ENCODE measurements around the gene CA4. TPM values are rescaled to one million over a fixed set of nuclear protein-coding genes. Genes with fewer than 3 reads are reported as not detected.
"Not testable (repeated sequence)": the region's sequence is repeated elsewhere in the genome, so short reads cannot be mapped to it uniquely, and the experiment has no call there.

Gene CA4
- total and polyA plus RNA-seq, 4 donors = 0.14 to 0.67 (median 0.44) TPM

DNA sequence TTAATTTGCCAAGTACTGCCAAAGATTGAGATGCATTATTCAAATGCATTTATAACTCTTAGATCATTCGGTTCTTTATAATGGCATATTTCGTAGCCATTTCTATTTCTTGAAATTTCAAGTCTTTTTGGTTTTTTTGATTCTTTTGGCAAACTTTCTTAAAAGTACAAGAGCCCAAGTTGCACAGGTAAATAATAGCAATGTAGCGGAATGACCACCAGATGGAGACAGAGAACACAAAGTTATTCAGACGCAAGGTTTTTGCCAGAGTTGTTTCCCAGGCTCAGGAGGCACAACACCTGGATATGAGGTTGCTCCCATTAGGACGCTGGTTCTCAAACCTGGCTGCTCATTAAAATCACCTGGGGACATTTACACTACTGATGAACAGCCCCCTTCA is 38.1 kb upstream of the CA4 start:
- not testable (repeated sequence) for H3K36me3 ChIP-seq (ENCODE audit: control insufficient read depth in 4 of 4, insufficient read depth in 3 of 4, low read depth in 1 of 4, low read length in 3 of 4); H3K4me1 ChIP-seq (ENCODE audit: control insufficient read depth in 4 of 4, insufficient read depth in 4 of 4, low read length in 3 of 4); H3K27ac ChIP-seq (ENCODE audit: low read depth in 1 of 2, low read length in 2 of 2); DNase-seq (ENCODE audit: low spot score); H3K9ac ChIP-seq (ENCODE audit: low read depth in 1 of 2, low read length in 2 of 2); H3K4me3 ChIP-seq (ENCODE audit: low read depth in 1 of 3, low read length in 3 of 3); H3K9me3 ChIP-seq (ENCODE audit: control insufficient read depth in 4 of 4, low read length in 3 of 4); H3K27me3 ChIP-seq (ENCODE audit: control insufficient read depth in 4 of 4, insufficient read depth in 4 of 4, low read length in 3 of 4)
- TF ChIP-seq, protein P1, sequence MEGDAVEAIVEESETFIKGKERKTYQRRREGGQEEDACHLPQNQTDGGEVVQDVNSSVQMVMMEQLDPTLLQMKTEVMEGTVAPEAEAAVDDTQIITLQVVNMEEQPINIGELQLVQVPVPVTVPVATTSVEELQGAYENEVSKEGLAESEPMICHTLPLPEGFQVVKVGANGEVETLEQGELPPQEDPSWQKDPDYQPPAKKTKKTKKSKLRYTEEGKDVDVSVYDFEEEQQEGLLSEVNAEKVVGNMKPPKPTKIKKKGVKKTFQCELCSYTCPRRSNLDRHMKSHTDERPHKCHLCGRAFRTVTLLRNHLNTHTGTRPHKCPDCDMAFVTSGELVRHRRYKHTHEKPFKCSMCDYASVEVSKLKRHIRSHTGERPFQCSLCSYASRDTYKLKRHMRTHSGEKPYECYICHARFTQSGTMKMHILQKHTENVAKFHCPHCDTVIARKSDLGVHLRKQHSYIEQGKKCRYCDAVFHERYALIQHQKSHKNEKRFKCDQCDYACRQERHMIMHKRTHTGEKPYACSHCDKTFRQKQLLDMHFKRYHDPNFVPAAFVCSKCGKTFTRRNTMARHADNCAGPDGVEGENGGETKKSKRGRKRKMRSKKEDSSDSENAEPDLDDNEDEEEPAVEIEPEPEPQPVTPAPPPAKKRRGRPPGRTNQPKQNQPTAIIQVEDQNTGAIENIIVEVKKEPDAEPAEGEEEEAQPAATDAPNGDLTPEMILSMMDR (IDR thresholded peaks at IDR 0.05; ENCODE audit: low read depth, low read length, missing input control) = peak; percentile 2
- WGBS = 0% methylated on average over 3 of the region's 5 CpGs

DNA sequence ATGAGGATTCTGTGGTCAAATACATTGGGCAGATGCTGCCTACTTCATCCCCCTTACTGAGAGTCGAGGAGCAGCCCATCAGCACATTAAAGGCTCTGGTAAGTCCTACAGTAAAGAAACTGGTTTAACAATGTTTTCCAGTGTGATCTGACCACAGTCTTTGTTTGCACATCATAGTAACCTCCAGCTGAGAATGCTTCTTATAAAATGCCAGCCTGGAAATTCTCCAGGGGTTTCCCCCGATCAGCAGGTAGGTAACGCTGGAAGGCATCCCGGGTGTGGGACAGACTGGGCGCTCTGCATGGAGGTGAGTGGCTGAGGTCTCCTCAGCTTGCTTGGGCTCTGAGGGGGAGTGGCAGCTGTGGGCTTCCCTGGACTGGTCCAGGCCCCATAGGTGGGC is 34.4 kb upstream of the CA4 start:
- H3K36me3 ChIP-seq (ENCODE audit: control insufficient read depth in 4 of 4, insufficient read depth in 3 of 4, low read depth in 1 of 4, low read length in 3 of 4); H3K27me3 ChIP-seq (ENCODE audit: control insufficient read depth in 4 of 4, insufficient read depth in 4 of 4, low read length in 3 of 4); H3K9ac ChIP-seq (ENCODE audit: low read depth in 1 of 2, low read length in 2 of 2); H3K27ac ChIP-seq (ENCODE audit: low read depth in 1 of 2, low read length in 2 of 2); H3K4me1 ChIP-seq (ENCODE audit: control insufficient read depth in 4 of 4, insufficient read depth in 4 of 4, low read length in 3 of 4); DNase-seq (ENCODE audit: low spot score); H3K9me3 ChIP-seq (ENCODE audit: control insufficient read depth in 4 of 4, low read length in 3 of 4); H3K4me3 ChIP-seq (ENCODE audit: low read depth in 1 of 3, low read length in 3 of 3): not testable (repeated sequence)
- WGBS = no CpG with 5 or more reads among the region's 5 CpGs

DNA sequence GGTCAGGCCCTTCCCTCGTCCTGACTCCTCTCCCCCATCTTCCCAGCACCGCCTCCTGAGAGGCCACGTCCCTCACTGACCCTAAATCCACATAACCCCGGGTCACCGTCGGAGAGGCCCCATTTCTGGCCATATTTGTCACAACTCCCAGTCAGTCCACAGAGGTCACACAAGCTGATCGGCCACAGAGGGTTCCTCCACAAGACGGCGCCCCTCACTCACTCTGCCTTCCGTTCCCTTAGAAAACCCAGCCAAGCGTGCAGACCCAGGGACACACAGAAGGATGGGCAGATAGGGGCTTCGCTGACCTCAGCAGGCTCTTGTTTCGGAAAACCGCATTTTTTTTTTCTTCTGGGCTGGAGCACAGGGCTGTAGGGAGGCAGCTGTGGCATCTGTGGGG is 33.6 kb upstream of the CA4 start:
- not testable (repeated sequence) for H3K9ac ChIP-seq (ENCODE audit: low read depth in 1 of 2, low read length in 2 of 2); DNase-seq (ENCODE audit: low spot score); H3K4me1 ChIP-seq (ENCODE audit: control insufficient read depth in 4 of 4, insufficient read depth in 4 of 4, low read length in 3 of 4); H3K27ac ChIP-seq (ENCODE audit: low read depth in 1 of 2, low read length in 2 of 2); H3K36me3 ChIP-seq (ENCODE audit: control insufficient read depth in 4 of 4, insufficient read depth in 3 of 4, low read depth in 1 of 4, low read length in 3 of 4); H3K4me3 ChIP-seq (ENCODE audit: low read depth in 1 of 3, low read length in 3 of 3); H3K27me3 ChIP-seq (ENCODE audit: control insufficient read depth in 4 of 4, insufficient read depth in 4 of 4, low read length in 3 of 4); H3K9me3 ChIP-seq (ENCODE audit: control insufficient read depth in 4 of 4, low read length in 3 of 4)
- no CpG with 5 or more reads among the region's 14 CpGs for WGBS

DNA sequence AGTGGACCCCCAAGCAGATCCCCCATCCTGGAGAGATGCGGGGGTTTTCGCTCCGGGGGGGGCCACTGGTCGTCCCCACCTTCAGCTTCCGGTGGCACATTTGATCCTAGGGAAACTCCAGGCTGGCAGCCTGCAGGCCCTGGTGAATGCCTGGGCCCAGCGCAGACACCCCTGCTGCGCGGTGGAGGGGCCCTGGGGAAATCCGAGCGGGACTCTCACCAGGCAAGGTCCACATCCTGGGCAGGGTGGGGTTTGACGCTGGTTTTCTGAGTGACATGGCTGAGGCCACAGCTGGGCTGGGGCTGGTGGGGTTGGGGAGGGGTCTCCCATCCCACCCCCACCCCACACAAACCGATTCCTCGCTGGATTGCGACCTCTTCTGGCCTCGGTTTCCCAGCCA is 30.6 kb upstream of the CA4 start:
- DNase-seq (ENCODE audit: low spot score); H3K36me3 ChIP-seq (ENCODE audit: control insufficient read depth in 4 of 4, insufficient read depth in 3 of 4, low read depth in 1 of 4, low read length in 3 of 4); H3K4me1 ChIP-seq (ENCODE audit: control insufficient read depth in 4 of 4, insufficient read depth in 4 of 4, low read length in 3 of 4); H3K4me3 ChIP-seq (ENCODE audit: low read depth in 1 of 3, low read length in 3 of 3); H3K9ac ChIP-seq (ENCODE audit: low read depth in 1 of 2, low read length in 2 of 2); H3K9me3 ChIP-seq (ENCODE audit: control insufficient read depth in 4 of 4, low read length in 3 of 4); H3K27ac ChIP-seq (ENCODE audit: low read depth in 1 of 2, low read length in 2 of 2); H3K27me3 ChIP-seq (ENCODE audit: control insufficient read depth in 4 of 4, insufficient read depth in 4 of 4, low read length in 3 of 4): not testable (repeated sequence)
- no CpG with 5 or more reads among the region's 15 CpGs for WGBS

DNA sequence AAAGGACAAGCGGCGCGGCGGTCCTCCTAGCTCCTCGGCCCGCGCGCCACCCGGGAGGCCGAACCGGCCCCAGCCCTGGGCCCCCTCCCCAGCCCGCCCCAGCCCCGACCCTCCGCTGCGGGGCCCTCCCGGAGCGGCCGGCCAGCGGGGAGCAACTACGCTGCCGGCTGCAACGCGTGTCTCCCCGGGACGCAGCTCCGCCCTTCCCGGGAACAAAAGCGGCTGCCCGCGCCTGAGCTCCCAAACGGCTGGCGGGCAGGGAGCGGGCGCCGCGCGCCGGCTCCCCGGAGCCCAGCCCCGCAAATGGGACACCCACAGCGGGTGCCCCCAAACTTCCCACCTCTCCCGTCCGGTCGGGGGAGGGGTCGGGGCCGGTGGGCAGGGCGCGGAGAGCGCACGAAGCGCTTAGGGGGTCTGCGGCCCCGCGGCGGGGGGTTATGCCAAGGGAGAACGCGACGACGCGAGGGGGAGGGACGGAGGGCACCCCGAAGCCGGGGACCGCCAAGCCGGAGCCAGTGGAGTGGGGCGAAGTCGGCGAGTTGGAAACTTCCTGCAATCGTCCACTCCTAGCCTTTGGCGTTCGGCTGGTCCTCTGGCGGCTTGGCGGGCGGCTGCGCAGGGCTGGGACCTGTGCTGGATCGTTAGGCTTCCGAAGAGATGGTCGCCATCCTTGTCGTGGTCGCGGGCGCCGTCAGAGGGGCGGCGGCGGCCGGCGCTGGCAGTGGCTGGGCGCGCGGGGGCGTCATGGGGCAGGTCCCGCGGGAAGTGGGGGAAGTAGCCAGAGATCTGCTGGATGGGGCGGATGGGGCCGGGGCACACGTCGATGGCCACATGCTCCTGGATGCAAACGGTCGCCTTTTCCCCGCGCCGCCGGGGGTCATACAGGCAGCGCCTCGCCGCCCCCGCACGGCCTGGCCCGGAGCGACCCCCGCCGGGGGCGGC is 29.7 kb upstream of the CA4 start:
- not testable (repeated sequence) for H3K4me1 ChIP-seq (ENCODE audit: control insufficient read depth in 4 of 4, insufficient read depth in 4 of 4, low read length in 3 of 4); DNase-seq (ENCODE audit: low spot score); H3K9ac ChIP-seq (ENCODE audit: low read depth in 1 of 2, low read length in 2 of 2); H3K27me3 ChIP-seq (ENCODE audit: control insufficient read depth in 4 of 4, insufficient read depth in 4 of 4, low read length in 3 of 4); H3K27ac ChIP-seq (ENCODE audit: low read depth in 1 of 2, low read length in 2 of 2); H3K9me3 ChIP-seq (ENCODE audit: control insufficient read depth in 4 of 4, low read length in 3 of 4); H3K36me3 ChIP-seq (ENCODE audit: control insufficient read depth in 4 of 4, insufficient read depth in 3 of 4, low read depth in 1 of 4, low read length in 3 of 4); H3K4me3 ChIP-seq (ENCODE audit: low read depth in 1 of 3, low read length in 3 of 3)
- 0% methylated on average over 11 of the region's 114 CpGs for WGBS

All from liver (tissue), 9 donors.